NCI-H146 (cell line): Measurements from ENCODE around the gene SMG6.

Experiments
- DNase-seq: peaks from one replicate; lab custom pipeline; 2025; lab: John Stamatoyannopoulos, UW

Gene SMG6

GRCh38 chr17:2076087-2076984 is 227.2 kb downstream of the SMG6 start:
- DNase-seq = peak; percentile 55

GRCh38 chr17:2075336-2076086 is 228.1 kb downstream of the SMG6 start:
- DNase-seq = no peak

- DNase-seq = no peak
Observed at GRCh38 chr17:2074919-2075318, 228.7 kb downstream of the SMG6 start.

GRCh38 chr17:2071455-2072281 is 231.9 kb downstream of the SMG6 start:
- DNase-seq = no peak

GRCh38 chr17:2071024-2071385 is 232.6 kb downstream of the SMG6 start:
- DNase-seq = no peak

GRCh38 chr17:2070241-2071023 is 233.2 kb downstream of the SMG6 start:
- DNase-seq = no peak

- DNase-seq = peak; percentile 34
Observed at GRCh38 chr17:2068519-2069051, 235.0 kb downstream of the SMG6 start.

- DNase-seq = no peak
Observed at GRCh38 chr17:2068031-2068518, 235.5 kb downstream of the SMG6 start.

GRCh38 chr17:2067608-2068024 is 236.0 kb downstream of the SMG6 start:
- no peak for DNase-seq

GRCh38 chr17:2067048-2067561 is 236.5 kb downstream of the SMG6 start:
- no peak for DNase-seq

- DNase-seq = no peak
Observed at GRCh38 chr17:2065949-2066400, 237.6 kb downstream of the SMG6 start.

GRCh38 chr17:2064980-2065785 is 238.4 kb downstream of the SMG6 start:
- DNase-seq = no peak

GRCh38 chr17:2064520-2064971 is 239.0 kb downstream of the SMG6 start:
- no peak for DNase-seq

- no peak for DNase-seq
Observed at GRCh38 chr17:2064147-2064489, 239.5 kb downstream of the SMG6 start.

- no peak for DNase-seq
Observed at GRCh38 chr17:2063261-2064146, 240.1 kb downstream of the SMG6 start.

- peak; percentile 25 for DNase-seq
Observed at GRCh38 chr17:2062571-2063183, 240.9 kb downstream of the SMG6 start.

- DNase-seq = no peak
Observed at GRCh38 chr17:2061441-2061958, 242.1 kb downstream of the SMG6 start.
